Skin of body (tissue), 2 donors: ENCODE measurements around the gene FOXP1. TPM values are rescaled to one million over a fixed set of nuclear protein-coding genes. Genes with fewer than 3 reads are reported as not detected.
"Not testable (repeated sequence)": the region's sequence is repeated elsewhere in the genome, so short reads cannot be mapped to it uniquely, and the experiment has no call there.

Experiments used
- DNase-seq: peaks from one replicate; lab custom pipeline; 2025; lab: John Stamatoyannopoulos, UW
- total RNA-seq: library from RNA; depleted of rRNA; stranded (reverse); fragments of >200 nt; gene quantifications from one replicate; pipeline ENCODE4 v1.2.3, GENCODE V29; 2014

FOXP1 gene
- total RNA-seq, 1 donor from 2014 or later, result 56.7 TPM

- DNase-seq, result no peak
Observed at GRCh38 chr3:70990723-70991122, 592.8 kb downstream of the FOXP1 start.

- DNase-seq, result no peak
Observed at GRCh38 chr3:70990185-70990584, 593.3 kb downstream of the FOXP1 start.

GRCh38 chr3:70989174-70989573 is 594.4 kb downstream of the FOXP1 start:
- no peak for DNase-seq

- no peak for DNase-seq
Observed at GRCh38 chr3:70988111-70988510, 595.4 kb downstream of the FOXP1 start.

GRCh38 chr3:70985572-70985971 is 598.0 kb downstream of the FOXP1 start:
- DNase-seq, result no peak

- no peak for DNase-seq
Observed at GRCh38 chr3:70984776-70985482, 598.6 kb downstream of the FOXP1 start.

- DNase-seq, result peak; percentile 46
Observed at GRCh38 chr3:70982700-70983140, 600.8 kb downstream of the FOXP1 start.

GRCh38 chr3:70982284-70982683 is 601.2 kb downstream of the FOXP1 start:
- peak; percentile 47 for DNase-seq

GRCh38 chr3:70981231-70981880 is 602.2 kb downstream of the FOXP1 start:
- DNase-seq, result no peak

- no peak for DNase-seq
Observed at GRCh38 chr3:70980646-70981170, 602.8 kb downstream of the FOXP1 start.

- DNase-seq, result no peak
Observed at GRCh38 chr3:70979983-70980645, 603.4 kb downstream of the FOXP1 start.

GRCh38 chr3:70977712-70978111 is 605.8 kb downstream of the FOXP1 start:
- no peak for DNase-seq

GRCh38 chr3:70975981-70976380 is 607.5 kb downstream of the FOXP1 start:
- not testable (repeated sequence) for DNase-seq

- no peak for DNase-seq
Observed at GRCh38 chr3:70974747-70975146, 608.8 kb downstream of the FOXP1 start.

GRCh38 chr3:70973558-70973957 is 610.0 kb downstream of the FOXP1 start:
- DNase-seq, result no peak

GRCh38 chr3:70972855-70973254 is 610.7 kb downstream of the FOXP1 start:
- no peak for DNase-seq

- no peak for DNase-seq
Observed at GRCh38 chr3:70970952-70971351, 612.6 kb downstream of the FOXP1 start.

- DNase-seq, result no peak
Observed at GRCh38 chr3:70970171-70970570, 613.4 kb downstream of the FOXP1 start.

- DNase-seq, result no peak
Observed at GRCh38 chr3:70963431-70964275, 619.9 kb downstream of the FOXP1 start.

GRCh38 chr3:70959506-70960291 is 623.8 kb downstream of the FOXP1 start:
- no peak for DNase-seq
